Stomach smooth muscle (tissue), 2 donors: ENCODE measurements around the gene DEPP1.

ENCODE experiments used
- H3K27ac ChIP-seq: one replicate; pipeline ENCODE4 v1.7.0; 2013; ENCODE audit warnings: mild to moderate bottlenecking, low read length, inconsistent platforms
- H3K27me3 ChIP-seq, 2 donors: one replicate each; pipeline ENCODE4 v1.7.0; 2013; ENCODE audit warnings: low read length in 2 of 2; ENCODE audit not compliant: insufficient read depth in 2 of 2, control insufficient read depth in 1 of 2
- H3K36me3 ChIP-seq, 2 donors: one replicate each; pipeline ENCODE4 v1.7.0; 2013; ENCODE audit warnings: low read length in 2 of 2; ENCODE audit not compliant: control insufficient read depth in 2 of 2, insufficient read depth in 2 of 2
- H3K4me1 ChIP-seq: one replicate; pipeline ENCODE4 v1.7.0; 2013; ENCODE audit warnings: low read length; ENCODE audit not compliant: control insufficient read depth, insufficient read depth
- H3K4me3 ChIP-seq, 2 donors: one replicate each; pipeline ENCODE4 v1.7.0; 2013; ENCODE audit warnings: low read length in 2 of 2
- H3K9ac ChIP-seq, 2 donors: one replicate each; pipeline ENCODE4 v1.7.0; 2013; ENCODE audit warnings: low read length in 2 of 2, mild to moderate bottlenecking in 1 of 2
- H3K9me3 ChIP-seq, 2 donors: one replicate each; pipeline ENCODE4 v1.7.0; 2013; ENCODE audit warnings: low read length in 2 of 2; ENCODE audit not compliant: control insufficient read depth in 2 of 2
- donor health status: healthy.
- donor health status: Pancreatic carcinoma.

DEPP1 gene

GRCh38 chr10:45000752-45001380 is 22.3 kb upstream of the DEPP1 start, which contains the start of gene ZNF22:
Gene ZNF22 (plus strand): TSS chr10:45000923. CDS start chr10:45003369, 2,446 bp downstream.
- Histone ChIP-seq H3K27ac (peak within 1 kb of the TSS; percentile 86), H3K9me3 (no peaks in the 10 kb centered on the region), H3K4me3 (peak within 1 kb of the TSS; percentile 86 to 91), H3K27me3 (no peaks in the 10 kb centered on the region), H3K4me1 (peaks cover 35% of the 10 kb centered on the region), H3K36me3 (peaks cover 10 to 14% of the 10 kb centered on the region in 2 donors), H3K9ac (peak within 1 kb of the TSS; percentile 83 to 84)

GRCh38 chr10:45000138-45000751 is 21.6 kb upstream of the DEPP1 start:
- no peaks in the 10 kb centered on the region for H3K27me3 ChIP-seq
- H3K27ac ChIP-seq: peak overlapping the region; percentile 86
- no peaks in the 10 kb centered on the region for H3K9me3 ChIP-seq
- peaks cover 5 to 11% of the 10 kb centered on the region in 2 donors for H3K36me3 ChIP-seq
- H3K9ac ChIP-seq: peak overlapping the region; percentile 83
- H3K4me3 ChIP-seq: peak overlapping the region; percentile 64 to 86
- H3K4me1 ChIP-seq: peaks cover 42% of the 10 kb centered on the region

- Histone ChIP-seq H3K4me3 (no peak overlapping the region), H3K4me1 (peaks cover 51% of the 10 kb centered on the region), H3K9ac (no peak overlapping the region), H3K36me3 (peaks cover 6% of the 10 kb centered on the region in 2 donors), H3K27me3 (no peaks in the 10 kb centered on the region), H3K9me3 (no peaks in the 10 kb centered on the region), H3K27ac (peak overlapping the region; percentile 85)
These were observed 19.6 kb upstream of the DEPP1 start for GRCh38 chr10:44998146-44998631.

- Histone ChIP-seq H3K9me3 (no peaks in the 10 kb centered on the region), H3K4me1 (peaks cover 57% of the 10 kb centered on the region), H3K27ac (peak overlapping the region; percentile 85), H3K4me3 (no peak overlapping the region), H3K27me3 (no peaks in the 10 kb centered on the region), H3K9ac (peak overlapping the region in 1 of 2 donors; percentile 37), H3K36me3 (peaks cover 6 to 9% of the 10 kb centered on the region in 2 donors)
These were observed 18.6 kb upstream of the DEPP1 start for GRCh38 chr10:44997105-44997748.

DNA sequence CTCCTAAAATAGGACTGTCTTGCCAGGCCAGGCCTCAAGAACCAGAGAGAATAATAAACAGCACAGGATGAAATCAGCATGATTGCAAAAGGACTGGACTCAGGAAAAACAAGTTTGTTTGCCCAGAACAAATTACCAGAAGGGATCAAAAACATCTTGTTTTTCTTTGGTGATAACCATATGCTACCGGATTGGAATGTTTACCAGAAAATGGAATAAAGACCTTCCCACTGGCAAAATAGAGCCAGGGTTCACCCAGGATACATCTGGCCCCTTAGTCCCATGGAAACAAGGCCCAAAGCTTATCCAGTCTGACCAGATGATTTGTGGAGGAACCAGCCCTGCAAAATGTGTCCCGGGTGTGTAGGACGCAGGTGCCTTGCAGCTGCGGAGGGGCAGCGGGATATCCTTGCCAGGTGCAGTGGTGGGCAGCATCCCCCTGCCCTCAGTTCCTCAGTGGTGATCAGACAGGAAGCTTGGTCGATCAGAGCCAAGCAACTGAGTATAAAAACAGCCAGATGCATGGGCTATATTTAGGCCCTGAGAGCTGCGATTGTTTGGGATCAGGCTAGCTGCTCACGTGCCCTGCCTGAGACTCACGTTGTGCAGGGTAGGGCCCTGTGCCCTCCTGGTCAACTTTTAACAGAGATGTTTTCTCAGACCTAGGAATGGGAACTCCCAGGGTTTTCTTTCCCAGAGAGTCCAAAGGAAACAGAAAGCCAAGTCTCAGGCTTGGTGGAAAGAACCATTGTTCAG is 17.5 kb upstream of the DEPP1 start:
- H3K9me3 ChIP-seq: no peaks in the 10 kb centered on the region
- peak overlapping the region; percentile 85 for H3K27ac ChIP-seq
- peak overlapping the region; percentile 21 to 37 for H3K9ac ChIP-seq
- H3K27me3 ChIP-seq: no peaks in the 10 kb centered on the region
- peaks cover 6 to 14% of the 10 kb centered on the region in 2 donors for H3K36me3 ChIP-seq
- H3K4me1 ChIP-seq: peaks cover 60% of the 10 kb centered on the region
- peak overlapping the region; percentile 1 to 47 for H3K4me3 ChIP-seq

GRCh38 chr10:44995581-44995913 is 16.9 kb upstream of the DEPP1 start:
- Histone ChIP-seq H3K9me3 (no peaks in the 10 kb centered on the region), H3K9ac (peak overlapping the region in 1 of 2 donors; percentile 13), H3K4me1 (peaks cover 59% of the 10 kb centered on the region), H3K27me3 (no peaks in the 10 kb centered on the region), H3K27ac (peak overlapping the region; percentile 85), H3K4me3 (no peak overlapping the region), H3K36me3 (peaks cover 6 to 14% of the 10 kb centered on the region in 2 donors)

DNA sequence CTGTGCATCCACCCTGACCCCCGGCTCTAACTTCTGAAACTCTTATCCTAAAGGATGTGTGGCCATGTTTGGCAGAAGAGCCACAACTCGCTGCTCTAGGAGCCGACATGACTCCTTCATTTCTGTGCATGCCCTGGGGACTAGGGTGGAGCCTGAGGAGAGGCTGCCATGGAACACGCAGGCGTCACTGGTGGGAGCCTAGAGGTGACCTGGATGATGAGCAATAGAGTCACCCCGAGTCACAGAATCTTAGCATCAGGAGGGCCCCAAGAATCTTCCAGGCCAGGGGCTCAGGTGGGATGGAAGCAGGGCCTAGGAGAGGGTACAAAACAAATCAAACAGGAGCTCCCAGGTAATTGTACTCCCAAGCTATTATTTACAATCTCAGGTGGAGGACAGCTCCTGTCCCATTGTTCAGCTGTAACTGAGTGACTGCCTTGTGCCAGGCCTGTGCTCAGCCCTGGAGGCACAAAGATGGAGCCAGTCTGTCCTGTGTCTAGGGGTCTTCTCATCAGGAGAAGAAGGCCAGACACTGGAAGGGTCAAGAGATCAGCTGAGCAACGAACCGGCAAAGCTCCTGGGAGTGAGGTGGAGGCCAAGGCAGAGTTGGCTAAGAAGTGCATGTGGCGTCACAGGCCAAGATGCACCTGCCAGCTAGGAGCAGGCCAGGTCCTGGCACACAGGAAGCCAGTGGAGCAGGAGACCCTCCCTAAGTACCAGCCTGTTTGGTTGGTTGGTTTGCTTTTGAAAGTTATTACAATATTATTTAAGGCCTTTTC is 16.3 kb upstream of the DEPP1 start:
- Histone ChIP-seq H3K9ac (peak overlapping the region in 1 of 2 donors; percentile 13), H3K27me3 (no peaks in the 10 kb centered on the region), H3K4me3 (peak overlapping the region in 1 of 2 donors; percentile 15), H3K36me3 (peaks cover 6 to 14% of the 10 kb centered on the region in 2 donors), H3K4me1 (peaks cover 54% of the 10 kb centered on the region), H3K9me3 (no peaks in the 10 kb centered on the region), H3K27ac (peak overlapping the region; percentile 85)

- no peak overlapping the region for H3K4me3 ChIP-seq
- no peak overlapping the region for H3K9ac ChIP-seq
- no peaks in the 10 kb centered on the region for H3K27me3 ChIP-seq
- H3K4me1 ChIP-seq: peaks cover 51% of the 10 kb centered on the region
- H3K9me3 ChIP-seq: no peaks in the 10 kb centered on the region
- peaks cover 12 to 20% of the 10 kb centered on the region in 2 donors for H3K36me3 ChIP-seq
- peak overlapping the region; percentile 85 for H3K27ac ChIP-seq
These were observed 15.5 kb upstream of the DEPP1 start for GRCh38 chr10:44993922-44994751.

DNA sequence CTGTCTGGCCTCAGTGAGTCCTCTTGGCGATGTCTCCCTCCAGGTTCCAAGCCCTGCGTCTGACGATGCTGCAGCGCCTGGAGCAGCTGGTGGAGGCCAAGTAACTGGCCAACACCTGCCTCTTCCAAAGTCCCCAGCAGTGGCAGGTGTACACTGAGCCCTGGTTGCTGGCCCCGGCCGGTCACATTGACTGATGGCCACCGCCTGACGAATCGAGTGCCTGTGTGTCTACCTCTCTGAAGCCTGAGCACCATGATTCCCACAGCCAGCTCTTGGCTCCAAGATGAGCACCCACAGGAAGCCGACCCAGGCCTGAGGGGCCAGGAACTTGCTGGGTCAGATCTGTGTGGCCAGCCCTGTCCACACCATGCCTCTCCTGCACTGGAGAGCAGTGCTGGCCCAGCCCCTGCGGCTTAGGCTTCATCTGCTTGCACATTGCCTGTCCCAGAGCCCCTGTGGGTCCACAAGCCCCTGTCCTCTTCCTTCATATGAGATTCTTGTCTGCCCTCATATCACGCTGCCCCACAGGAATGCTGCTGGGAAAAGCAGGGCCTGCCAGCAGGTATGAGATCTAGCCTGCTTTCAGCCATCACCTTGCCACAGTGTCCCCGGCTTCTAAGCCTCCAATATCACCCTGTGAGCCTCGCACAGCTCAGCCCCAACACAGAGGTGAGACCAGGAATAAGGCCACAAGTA is 14.8 kb upstream of the DEPP1 start:
- peaks cover 51% of the 10 kb centered on the region for H3K4me1 ChIP-seq
- no peaks in the 10 kb centered on the region for H3K9me3 ChIP-seq
- H3K9ac ChIP-seq: no peak overlapping the region
- H3K36me3 ChIP-seq: peaks cover 18 to 26% of the 10 kb centered on the region in 2 donors
- no peaks in the 10 kb centered on the region for H3K27me3 ChIP-seq
- no peak overlapping the region for H3K4me3 ChIP-seq
- H3K27ac ChIP-seq: no peak overlapping the region
